Neural cell (in vitro differentiated cells): ENCODE data around the gene CTRL.

Experiments used
- EZH2 ChIP-seq: fragments of 200-600, 300-800 bp; shearing (Covaris generic), sonication (generic); IDR thresholded peaks from 2 replicates; pipeline ENCODE4 v1.6.1; 2014; ENCODE audit warnings: antibody characterized with exemption, low read length, borderline replicate concordance, mild to moderate bottlenecking; ENCODE audit not compliant: insufficient read depth, poor library complexity, severe bottlenecking
- TF ChIP-seq, protein P1 (sequence below): fragments of 450-650 bp; IDR thresholded peaks from 2 replicates; pipeline ENCODE4 v1.5.1; 2014; ENCODE audit warnings: antibody characterized with exemption, mild to moderate bottlenecking, moderate library complexity; ENCODE audit not compliant: poor library complexity, severe bottlenecking

GRCh38 chr16:67881621-67882161 lies 50.0 kb downstream of the CTRL start:
- TF ChIP-seq EZH2: no peak
- TF ChIP-seq, protein P1, sequence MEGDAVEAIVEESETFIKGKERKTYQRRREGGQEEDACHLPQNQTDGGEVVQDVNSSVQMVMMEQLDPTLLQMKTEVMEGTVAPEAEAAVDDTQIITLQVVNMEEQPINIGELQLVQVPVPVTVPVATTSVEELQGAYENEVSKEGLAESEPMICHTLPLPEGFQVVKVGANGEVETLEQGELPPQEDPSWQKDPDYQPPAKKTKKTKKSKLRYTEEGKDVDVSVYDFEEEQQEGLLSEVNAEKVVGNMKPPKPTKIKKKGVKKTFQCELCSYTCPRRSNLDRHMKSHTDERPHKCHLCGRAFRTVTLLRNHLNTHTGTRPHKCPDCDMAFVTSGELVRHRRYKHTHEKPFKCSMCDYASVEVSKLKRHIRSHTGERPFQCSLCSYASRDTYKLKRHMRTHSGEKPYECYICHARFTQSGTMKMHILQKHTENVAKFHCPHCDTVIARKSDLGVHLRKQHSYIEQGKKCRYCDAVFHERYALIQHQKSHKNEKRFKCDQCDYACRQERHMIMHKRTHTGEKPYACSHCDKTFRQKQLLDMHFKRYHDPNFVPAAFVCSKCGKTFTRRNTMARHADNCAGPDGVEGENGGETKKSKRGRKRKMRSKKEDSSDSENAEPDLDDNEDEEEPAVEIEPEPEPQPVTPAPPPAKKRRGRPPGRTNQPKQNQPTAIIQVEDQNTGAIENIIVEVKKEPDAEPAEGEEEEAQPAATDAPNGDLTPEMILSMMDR: no peak
